HEK293 (cell line): ENCODE measurements around the gene ZNF397.
A peak's percentile ranks its signal among the peaks of the same experiment; 100 is the strongest.

Experiments used
- ATF2 ChIP-seq: fragments of 450-650 bp; formaldehyde crosslinking; IDR thresholded peaks from 2 replicates; pipeline ENCODE4 v1.5.1; 2016; ENCODE audit warnings: missing biosample characterization, missing genetic modification characterization, low read depth
- EGR2 ChIP-seq: fragments of 450-650 bp; formaldehyde crosslinking; IDR thresholded peaks from 2 replicates; pipeline ENCODE4 v1.5.1; 2016; ENCODE audit warnings: low read depth, missing biosample characterization, missing genetic modification characterization
- HOXA7 ChIP-seq: sonication (generic); formaldehyde crosslinking; IDR thresholded peaks from 2 replicates; pipeline ENCODE4 v1.8.1; 2022; ENCODE audit warnings: missing genetic modification reagents, borderline replicate concordance
- MEIS1 ChIP-seq: sonication (generic); formaldehyde crosslinking; IDR thresholded peaks from 2 replicates; pipeline ENCODE4 v1.8.1; 2022; ENCODE audit warnings: missing genetic modification reagents, mild to moderate bottlenecking, borderline replicate concordance
- REST ChIP-seq: fragments of 450-650 bp; formaldehyde crosslinking; IDR thresholded peaks from 2 replicates; pipeline ENCODE4 v1.5.1; 2016; ENCODE audit warnings: missing biosample characterization, missing genetic modification characterization
- SP2 ChIP-seq: fragments of 450-650 bp; formaldehyde crosslinking; IDR thresholded peaks from 2 replicates; pipeline ENCODE4 v1.5.1; 2016; ENCODE audit warnings: missing biosample characterization, missing genetic modification characterization
- SP7 ChIP-seq: fragments of 450-650 bp; formaldehyde crosslinking; IDR thresholded peaks from 2 replicates; pipeline ENCODE4 v1.5.1; 2016; ENCODE audit warnings: missing biosample characterization, missing genetic modification characterization
- TCF7L2 ChIP-seq: IDR thresholded peaks from 2 replicates; pipeline ENCODE4 v1.6.1; 2011; ENCODE audit warnings: low read depth, mild to moderate bottlenecking, inconsistent platforms, low read length, moderate library complexity, borderline replicate concordance
- ZNF146 ChIP-seq: fragments of 450-650 bp; formaldehyde crosslinking; IDR thresholded peaks from 2 replicates; pipeline ENCODE4 v1.5.1; 2016; ENCODE audit warnings: missing biosample characterization, missing genetic modification characterization
- ZNF175 ChIP-seq: fragments of 450-650 bp; formaldehyde crosslinking; IDR thresholded peaks from 2 replicates; pipeline ENCODE4 v1.5.1; 2016; ENCODE audit warnings: missing biosample characterization, missing genetic modification characterization
- ZNF202 ChIP-seq: fragments of 450-650 bp; formaldehyde crosslinking; IDR thresholded peaks from 2 replicates; pipeline ENCODE4 v1.5.1; 2016; ENCODE audit warnings: missing biosample characterization, missing genetic modification characterization, borderline replicate concordance
- ZNF221 ChIP-seq: fragments of 450-650 bp; formaldehyde crosslinking; IDR thresholded peaks from 2 replicates; pipeline ENCODE4 v1.5.1; 2017; ENCODE audit warnings: missing biosample characterization, missing genetic modification characterization, borderline replicate concordance
- ZNF239 ChIP-seq: fragments of 450-650 bp; formaldehyde crosslinking; IDR thresholded peaks from 2 replicates; pipeline ENCODE4 v1.5.1; 2016; ENCODE audit warnings: missing biosample characterization, missing genetic modification characterization
- ZNF292 ChIP-seq: fragments of 450-650 bp; formaldehyde crosslinking; IDR thresholded peaks from 2 replicates; pipeline ENCODE4 v1.5.1; 2016; ENCODE audit warnings: low read depth, missing biosample characterization, missing genetic modification characterization, borderline replicate concordance
- ZNF398 ChIP-seq: fragments of 450-650 bp; formaldehyde crosslinking; IDR thresholded peaks from 2 replicates; pipeline ENCODE4 v1.5.1; 2017; ENCODE audit warnings: missing biosample characterization, missing genetic modification characterization
- ZNF510 ChIP-seq: fragments of 450-650 bp; formaldehyde crosslinking; IDR thresholded peaks from 2 replicates; pipeline ENCODE4 v1.5.1; 2018; ENCODE audit warnings: mild to moderate bottlenecking, missing genetic modification characterization, missing biosample characterization; ENCODE audit not compliant: insufficient replicate concordance
- ZNF561 ChIP-seq: fragments of 450-650 bp; IDR thresholded peaks from 2 replicates; pipeline ENCODE4 v1.5.1; 2018; ENCODE audit warnings: missing biosample characterization, missing genetic modification characterization, borderline replicate concordance
- ZNF610 ChIP-seq: fragments of 450-650 bp; formaldehyde crosslinking; IDR thresholded peaks from 2 replicates; pipeline ENCODE4 v1.5.1; 2016; ENCODE audit warnings: missing biosample characterization, missing genetic modification characterization, borderline replicate concordance
- ZNF621 ChIP-seq: fragments of 450-650 bp; formaldehyde crosslinking; IDR thresholded peaks from 2 replicates; pipeline ENCODE4 v1.5.1; 2017; ENCODE audit warnings: missing biosample characterization, missing genetic modification characterization
- ZNF629 ChIP-seq: fragments of 450-650 bp; formaldehyde crosslinking; IDR thresholded peaks from 2 replicates; pipeline ENCODE4 v1.5.1; 2017; ENCODE audit warnings: missing biosample characterization, missing genetic modification characterization
- ZNF660 ChIP-seq: fragments of 450-650 bp; IDR thresholded peaks from 2 replicates; pipeline ENCODE4 v1.5.1; 2018; ENCODE audit warnings: missing biosample characterization, mild to moderate bottlenecking, missing genetic modification characterization
- ZXDB ChIP-seq: fragments of 450-650 bp; formaldehyde crosslinking; IDR thresholded peaks from 2 replicates; pipeline ENCODE4 v1.5.1; 2016; ENCODE audit warnings: missing biosample characterization, missing genetic modification characterization
- TF ChIP-seq, protein P1 (sequence below): fragments of 450-650 bp; formaldehyde crosslinking; IDR thresholded peaks from 2 replicates; pipeline ENCODE4 v1.5.1; 2017; ENCODE audit warnings: missing biosample characterization, missing genetic modification characterization
- TF ChIP-seq, protein P2 (sequence below): fragments of 450-650 bp; formaldehyde crosslinking; IDR thresholded peaks from 2 replicates; pipeline ENCODE4 v1.5.1; 2017; ENCODE audit warnings: missing biosample characterization, missing genetic modification characterization
- TF ChIP-seq, protein P3 (sequence below): IDR thresholded peaks from 2 replicates; pipeline ENCODE4 v1.6.1; 2011; ENCODE audit warnings: mild to moderate bottlenecking, low read depth, low read length, borderline replicate concordance
- TF ChIP-seq, protein P4 (sequence below): fragments of 450-650 bp; formaldehyde crosslinking; IDR thresholded peaks from 2 replicates; pipeline ENCODE4 v1.5.0; 2017; ENCODE audit warnings: missing biosample characterization, missing genetic modification characterization, borderline replicate concordance

Gene ZNF397

GRCh38 chr18:35290094-35290735, 49.4 kb downstream of the ZNF397 start, which contains the start of gene ZSCAN30 (continued):
- TF ChIP-seq, protein P1, sequence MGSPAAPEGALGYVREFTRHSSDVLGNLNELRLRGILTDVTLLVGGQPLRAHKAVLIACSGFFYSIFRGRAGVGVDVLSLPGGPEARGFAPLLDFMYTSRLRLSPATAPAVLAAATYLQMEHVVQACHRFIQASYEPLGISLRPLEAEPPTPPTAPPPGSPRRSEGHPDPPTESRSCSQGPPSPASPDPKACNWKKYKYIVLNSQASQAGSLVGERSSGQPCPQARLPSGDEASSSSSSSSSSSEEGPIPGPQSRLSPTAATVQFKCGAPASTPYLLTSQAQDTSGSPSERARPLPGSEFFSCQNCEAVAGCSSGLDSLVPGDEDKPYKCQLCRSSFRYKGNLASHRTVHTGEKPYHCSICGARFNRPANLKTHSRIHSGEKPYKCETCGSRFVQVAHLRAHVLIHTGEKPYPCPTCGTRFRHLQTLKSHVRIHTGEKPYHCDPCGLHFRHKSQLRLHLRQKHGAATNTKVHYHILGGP (tag by site-specific recombination) = 0 out of 2 replicates have a peak, but pooled peaks have one; percentile 31
- TF ChIP-seq ZNF239 (tag by site-specific recombination) = peak; percentile 62; the same call in 1 of the 2 replicates
- TF ChIP-seq, protein P2, sequence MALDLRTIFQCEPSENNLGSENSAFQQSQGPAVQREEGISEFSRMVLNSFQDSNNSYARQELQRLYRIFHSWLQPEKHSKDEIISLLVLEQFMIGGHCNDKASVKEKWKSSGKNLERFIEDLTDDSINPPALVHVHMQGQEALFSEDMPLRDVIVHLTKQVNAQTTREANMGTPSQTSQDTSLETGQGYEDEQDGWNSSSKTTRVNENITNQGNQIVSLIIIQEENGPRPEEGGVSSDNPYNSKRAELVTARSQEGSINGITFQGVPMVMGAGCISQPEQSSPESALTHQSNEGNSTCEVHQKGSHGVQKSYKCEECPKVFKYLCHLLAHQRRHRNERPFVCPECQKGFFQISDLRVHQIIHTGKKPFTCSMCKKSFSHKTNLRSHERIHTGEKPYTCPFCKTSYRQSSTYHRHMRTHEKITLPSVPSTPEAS = no peak
- TF ChIP-seq ZNF621 (tag by site-specific recombination) = no peak
- TF ChIP-seq ZNF175 = no peak
- TF ChIP-seq ZXDB = peak; percentile 97
- TF ChIP-seq REST = no peak; the same call in none of the 2 replicates
- no peak for TF ChIP-seq MEIS1
- TF ChIP-seq ZNF561 (tag by site-specific recombination) = peak; percentile 72; the same call in 1 of the 2 replicates
- 0 out of 2 replicates have a peak, but pooled peaks have one; percentile 32 for TF ChIP-seq EGR2
- TF ChIP-seq, protein P3, sequence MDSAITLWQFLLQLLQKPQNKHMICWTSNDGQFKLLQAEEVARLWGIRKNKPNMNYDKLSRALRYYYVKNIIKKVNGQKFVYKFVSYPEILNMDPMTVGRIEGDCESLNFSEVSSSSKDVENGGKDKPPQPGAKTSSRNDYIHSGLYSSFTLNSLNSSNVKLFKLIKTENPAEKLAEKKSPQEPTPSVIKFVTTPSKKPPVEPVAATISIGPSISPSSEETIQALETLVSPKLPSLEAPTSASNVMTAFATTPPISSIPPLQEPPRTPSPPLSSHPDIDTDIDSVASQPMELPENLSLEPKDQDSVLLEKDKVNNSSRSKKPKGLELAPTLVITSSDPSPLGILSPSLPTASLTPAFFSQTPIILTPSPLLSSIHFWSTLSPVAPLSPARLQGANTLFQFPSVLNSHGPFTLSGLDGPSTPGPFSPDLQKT = no peak
- TF ChIP-seq ZNF221 (tag by site-specific recombination) = no peak
- TF ChIP-seq ZNF660 (tag by site-specific recombination) = peak; percentile 82
- peak; percentile 73; the same call in 1 of the 2 replicates for TF ChIP-seq ZNF610
- TF ChIP-seq ZNF398 (tag by site-specific recombination) = peak; percentile 27; the same call in 1 of the 2 replicates
- TF ChIP-seq SP2 (tag by site-specific recombination) = 0 out of 2 replicates have a peak, but pooled peaks have one; percentile 35
- TF ChIP-seq ZNF629 (tag by site-specific recombination) = peak; percentile 79
- TF ChIP-seq ZNF510 (tag by site-specific recombination) = no peak
- peak; percentile 93 for TF ChIP-seq SP7 (tag by site-specific recombination)
- no peak for TF ChIP-seq ATF2
- TF ChIP-seq ZNF292 = no peak
- TF ChIP-seq HOXA7 = no peak
- no peak for TF ChIP-seq ZNF146 (tag by site-specific recombination)
- TF ChIP-seq, protein P4, sequence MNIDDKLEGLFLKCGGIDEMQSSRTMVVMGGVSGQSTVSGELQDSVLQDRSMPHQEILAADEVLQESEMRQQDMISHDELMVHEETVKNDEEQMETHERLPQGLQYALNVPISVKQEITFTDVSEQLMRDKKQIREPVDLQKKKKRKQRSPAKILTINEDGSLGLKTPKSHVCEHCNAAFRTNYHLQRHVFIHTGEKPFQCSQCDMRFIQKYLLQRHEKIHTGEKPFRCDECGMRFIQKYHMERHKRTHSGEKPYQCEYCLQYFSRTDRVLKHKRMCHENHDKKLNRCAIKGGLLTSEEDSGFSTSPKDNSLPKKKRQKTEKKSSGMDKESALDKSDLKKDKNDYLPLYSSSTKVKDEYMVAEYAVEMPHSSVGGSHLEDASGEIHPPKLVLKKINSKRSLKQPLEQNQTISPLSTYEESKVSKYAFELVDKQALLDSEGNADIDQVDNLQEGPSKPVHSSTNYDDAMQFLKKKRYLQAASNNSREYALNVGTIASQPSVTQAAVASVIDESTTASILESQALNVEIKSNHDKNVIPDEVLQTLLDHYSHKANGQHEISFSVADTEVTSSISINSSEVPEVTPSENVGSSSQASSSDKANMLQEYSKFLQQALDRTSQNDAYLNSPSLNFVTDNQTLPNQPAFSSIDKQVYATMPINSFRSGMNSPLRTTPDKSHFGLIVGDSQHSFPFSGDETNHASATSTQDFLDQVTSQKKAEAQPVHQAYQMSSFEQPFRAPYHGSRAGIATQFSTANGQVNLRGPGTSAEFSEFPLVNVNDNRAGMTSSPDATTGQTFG = no peak
- no peak for TF ChIP-seq TCF7L2
- TF ChIP-seq ZNF202 (tag by site-specific recombination) = no peak
